Breast epithelium (tissue), 3 donors: ENCODE data around the gene SDK1.

ENCODE experiments used
- POLR2A ChIP-seq: fragments of 450-650 bp; IDR thresholded peaks from one replicate; pipeline ENCODE4 v1.6.1; 2016; ENCODE audit warnings: antibody characterized with exemption, mild to moderate bottlenecking, moderate library complexity
- POLR2AphosphoS5 ChIP-seq, 3 donors: sonication (generic); formaldehyde crosslinking; IDR thresholded peaks; one replicate each; pipeline ENCODE4 v1.6.1; 2017; ENCODE audit warnings: antibody characterized with exemption in 3 of 3
- TF ChIP-seq, protein P1 (sequence below), 3 donors: fragments of 450-650 bp; IDR thresholded peaks; one replicate each; pipeline ENCODE4 v1.5.1; 2016 to 2017; ENCODE audit warnings: antibody characterized with exemption in 3 of 3, mild to moderate bottlenecking in 3 of 3, moderate library complexity in 3 of 3

DNA sequence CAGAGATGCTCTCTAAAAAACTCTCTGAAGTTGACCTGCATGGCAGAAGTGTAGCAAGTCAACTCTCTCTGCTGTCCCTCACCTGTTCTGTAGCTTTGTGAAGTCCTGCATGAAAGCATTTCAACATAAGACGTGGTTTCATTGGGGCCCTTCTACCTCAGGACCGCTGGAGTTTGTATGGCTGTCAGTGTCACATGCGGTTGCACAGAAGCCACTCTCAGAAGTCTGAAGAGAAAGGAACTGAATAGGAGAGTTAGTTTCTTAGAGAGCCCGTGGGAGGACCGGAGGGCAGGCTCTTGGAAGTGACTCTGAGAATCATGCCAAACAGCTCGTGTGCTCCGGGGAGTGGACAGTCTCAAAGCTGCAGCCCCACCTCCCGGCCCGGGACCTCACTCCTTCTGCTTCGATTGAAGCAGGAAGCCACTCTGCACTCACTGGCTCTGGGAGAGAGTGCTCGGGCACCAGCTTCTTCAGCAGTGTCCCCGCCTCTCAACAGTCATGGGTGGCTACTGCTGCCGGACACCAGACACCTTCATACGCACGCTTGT lies 486.7 kb downstream of the SDK1 start:
- TF ChIP-seq, protein P1, sequence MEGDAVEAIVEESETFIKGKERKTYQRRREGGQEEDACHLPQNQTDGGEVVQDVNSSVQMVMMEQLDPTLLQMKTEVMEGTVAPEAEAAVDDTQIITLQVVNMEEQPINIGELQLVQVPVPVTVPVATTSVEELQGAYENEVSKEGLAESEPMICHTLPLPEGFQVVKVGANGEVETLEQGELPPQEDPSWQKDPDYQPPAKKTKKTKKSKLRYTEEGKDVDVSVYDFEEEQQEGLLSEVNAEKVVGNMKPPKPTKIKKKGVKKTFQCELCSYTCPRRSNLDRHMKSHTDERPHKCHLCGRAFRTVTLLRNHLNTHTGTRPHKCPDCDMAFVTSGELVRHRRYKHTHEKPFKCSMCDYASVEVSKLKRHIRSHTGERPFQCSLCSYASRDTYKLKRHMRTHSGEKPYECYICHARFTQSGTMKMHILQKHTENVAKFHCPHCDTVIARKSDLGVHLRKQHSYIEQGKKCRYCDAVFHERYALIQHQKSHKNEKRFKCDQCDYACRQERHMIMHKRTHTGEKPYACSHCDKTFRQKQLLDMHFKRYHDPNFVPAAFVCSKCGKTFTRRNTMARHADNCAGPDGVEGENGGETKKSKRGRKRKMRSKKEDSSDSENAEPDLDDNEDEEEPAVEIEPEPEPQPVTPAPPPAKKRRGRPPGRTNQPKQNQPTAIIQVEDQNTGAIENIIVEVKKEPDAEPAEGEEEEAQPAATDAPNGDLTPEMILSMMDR (IDR thresholded peaks at IDR 0.05) = no peak
- TF ChIP-seq POLR2AphosphoS5 (IDR thresholded peaks at IDR 0.05) (no peak), POLR2A (no peak)
